HG03025 (cell line): ENCODE data around the gene C11orf71.

Source experiments
- ATAC-seq: cut with Tn5 transposase; IDR thresholded peaks from one replicate; pipeline ENCODE4 v1.9.1; 2021; ENCODE audit warnings: mild to moderate bottlenecking, moderate library complexity; ENCODE audit not compliant: unreplicated experiment, low FRiP score

The C11orf71 gene, protein sequence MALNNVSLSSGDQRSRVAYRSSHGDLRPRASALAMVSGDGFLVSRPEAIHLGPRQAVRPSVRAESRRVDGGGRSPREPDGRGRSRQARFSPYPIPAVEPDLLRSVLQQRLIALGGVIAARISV

DNA sequence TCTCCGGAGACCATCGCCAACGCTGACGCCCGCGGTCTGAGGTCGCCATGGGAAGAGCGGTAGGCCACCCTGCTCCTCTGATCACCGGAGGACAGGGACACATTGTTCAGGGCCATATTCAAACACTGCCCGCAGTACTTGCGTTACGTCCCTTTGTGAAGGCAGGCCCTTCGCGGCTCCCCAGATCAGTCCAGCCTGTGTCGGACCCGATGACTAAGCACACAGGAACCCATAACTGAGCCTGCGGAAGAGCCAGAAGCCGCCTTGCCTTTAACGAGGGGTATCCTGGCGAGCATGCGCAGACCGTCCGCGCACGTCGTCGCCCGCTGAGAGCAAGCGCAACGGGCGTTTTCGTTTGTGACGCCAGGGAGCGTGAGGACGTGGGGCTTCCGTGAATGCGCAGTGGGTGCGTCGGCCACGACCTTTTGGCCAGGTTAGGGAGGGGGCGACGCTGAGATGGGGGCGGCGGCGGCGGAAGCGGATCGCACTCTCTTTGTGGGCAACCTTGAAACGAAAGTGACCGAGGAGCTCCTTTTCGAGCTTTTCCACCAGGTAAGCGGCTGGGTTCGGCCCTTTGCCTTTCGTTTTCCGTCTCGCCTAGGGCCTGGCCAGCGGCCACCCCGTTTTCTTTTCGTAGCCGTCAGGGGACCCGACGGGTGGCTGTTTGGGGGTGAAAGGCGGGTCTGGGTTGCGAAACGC is at the start of gene C11orf71, which contains the start of gene RBM7:
Gene C11orf71 (minus strand): TSS at position 296 of the 699 bp plus-strand sequence. CDS start 180 bp downstream, at position 116.
Gene RBM7 (plus strand): TSS at position 451 of the 699 bp plus-strand sequence. CDS start 6 bp downstream, at position 457.
- ATAC-seq, result peak; percentile 96

- ATAC-seq, result no peak
These were observed 49.5 kb upstream of the C11orf71 start for GRCh38 chr11:114449845-114450244.

- ATAC-seq, result no peak
These were observed 48.6 kb upstream of the C11orf71 start for GRCh38 chr11:114448749-114449482.

- no peak for ATAC-seq
These were observed 47.6 kb upstream of the C11orf71 start for GRCh38 chr11:114447892-114448291.

DNA sequence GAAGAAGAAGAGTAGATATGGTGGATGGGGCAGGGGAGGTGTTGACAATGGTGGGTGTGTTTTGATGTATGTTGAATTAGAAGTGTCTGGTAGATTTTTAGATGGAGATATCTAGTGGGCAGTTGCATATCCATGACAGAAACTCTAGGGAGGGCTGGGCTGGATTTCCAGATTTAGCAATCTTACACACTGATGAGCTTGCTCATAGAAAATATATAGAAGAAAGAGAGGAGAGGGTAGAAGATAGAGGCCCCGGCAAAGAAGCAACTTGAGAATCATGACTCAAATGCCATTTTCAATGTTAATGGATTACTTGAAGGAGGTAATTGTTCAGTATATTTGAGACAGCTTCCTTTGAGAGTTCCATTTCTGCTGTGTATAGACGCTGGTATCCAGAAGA is 47.1 kb upstream of the C11orf71 start:
- ATAC-seq, result no peak

GRCh38 chr11:114442536-114442935 is 42.2 kb upstream of the C11orf71 start:
- ATAC-seq, result no peak

- ATAC-seq, result no peak
These were observed 41.6 kb upstream of the C11orf71 start for GRCh38 chr11:114441921-114442320.

- ATAC-seq, result no peak
These were observed 40.9 kb upstream of the C11orf71 start for GRCh38 chr11:114440971-114441763.

DNA sequence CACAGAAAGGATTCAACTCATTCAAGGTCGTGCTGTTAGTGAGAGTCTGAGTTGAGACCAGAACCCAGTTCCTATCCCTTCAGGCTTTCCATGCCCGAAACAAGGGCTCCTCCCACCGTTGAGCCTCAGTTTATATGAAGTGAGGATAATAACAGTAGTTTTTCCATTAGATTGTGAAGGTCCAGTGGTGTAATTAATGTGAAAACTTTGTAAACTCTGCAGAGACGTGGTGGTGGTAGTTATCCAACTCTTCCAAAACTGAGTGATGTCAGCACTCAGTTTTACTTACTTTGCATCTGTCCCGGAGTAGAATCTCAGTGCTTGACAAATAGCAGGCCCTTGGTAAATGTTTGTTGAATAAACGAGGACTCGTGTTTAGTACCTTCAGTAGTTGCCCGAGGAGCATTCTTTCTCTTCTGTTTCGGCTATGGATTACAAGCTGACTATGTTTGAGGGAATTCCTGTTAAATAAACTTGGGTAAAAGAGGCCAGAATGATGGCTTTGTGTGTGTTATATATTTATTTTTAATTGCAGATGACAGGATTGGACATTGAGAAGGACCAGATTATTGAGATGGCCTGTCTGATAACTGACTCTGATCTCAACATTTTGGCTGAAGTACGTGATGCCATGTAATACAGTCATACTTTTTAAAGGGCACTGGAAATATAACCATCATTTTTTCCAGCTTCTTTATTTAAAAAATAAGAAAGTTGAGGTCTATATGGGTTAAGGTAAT is 40.0 kb upstream of the C11orf71 start:
- ATAC-seq, result no peak

- ATAC-seq, result peak; percentile 99
These were observed 39.2 kb upstream of the C11orf71 start, which contains the start of gene REXO2 for GRCh38 chr11:114439229-114440120. TSS of gene REXO2 (plus strand) at chr11:114439467. CDS start at chr11:114439529, 62 bp downstream.

DNA sequence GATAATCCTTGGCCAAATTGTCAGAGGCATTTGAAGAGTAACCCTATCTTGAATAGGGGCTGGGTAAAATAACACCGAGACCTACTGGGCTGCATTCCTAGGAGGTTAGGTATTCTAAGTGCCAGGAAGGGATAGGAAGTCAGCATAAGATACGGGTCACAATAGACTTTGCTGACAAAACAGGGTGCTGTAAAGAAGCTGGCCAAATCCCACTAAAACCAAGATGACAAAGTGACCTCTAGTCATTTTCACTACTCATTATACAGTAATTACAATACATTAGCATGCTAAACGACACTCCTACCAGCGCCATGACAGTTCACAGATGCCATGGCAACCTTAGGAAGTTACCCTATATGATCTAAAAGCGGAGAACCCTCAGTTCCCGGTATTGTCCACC is 38.0 kb upstream of the C11orf71 start:
- ATAC-seq, result no peak

- ATAC-seq, result no peak
These were observed 33.1 kb upstream of the C11orf71 start for GRCh38 chr11:114433376-114433775.

GRCh38 chr11:114432893-114433292 is 32.6 kb upstream of the C11orf71 start:
- no peak for ATAC-seq

DNA sequence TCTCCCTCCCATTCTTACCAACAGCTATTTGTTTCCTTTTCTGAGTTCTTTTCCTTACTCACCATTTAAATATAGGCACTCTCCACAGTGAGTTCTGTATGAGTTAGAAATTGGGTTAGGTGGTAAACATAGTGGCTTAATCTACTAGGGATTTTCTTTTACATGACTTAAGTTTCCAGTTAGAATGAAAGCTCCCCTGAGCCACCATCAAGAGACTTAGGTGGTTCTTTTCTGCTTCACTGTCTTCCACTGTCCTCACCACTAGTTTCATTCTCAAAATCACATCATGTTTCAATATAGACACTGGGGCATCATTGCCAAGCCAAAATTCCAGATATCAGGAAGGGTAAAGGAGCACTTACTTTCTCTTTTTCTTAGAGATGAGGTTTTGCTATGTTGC is 30.0 kb upstream of the C11orf71 start:
- ATAC-seq, result no peak

- no peak for ATAC-seq
These were observed 26.0 kb upstream of the C11orf71 start for GRCh38 chr11:114426280-114426679.

DNA sequence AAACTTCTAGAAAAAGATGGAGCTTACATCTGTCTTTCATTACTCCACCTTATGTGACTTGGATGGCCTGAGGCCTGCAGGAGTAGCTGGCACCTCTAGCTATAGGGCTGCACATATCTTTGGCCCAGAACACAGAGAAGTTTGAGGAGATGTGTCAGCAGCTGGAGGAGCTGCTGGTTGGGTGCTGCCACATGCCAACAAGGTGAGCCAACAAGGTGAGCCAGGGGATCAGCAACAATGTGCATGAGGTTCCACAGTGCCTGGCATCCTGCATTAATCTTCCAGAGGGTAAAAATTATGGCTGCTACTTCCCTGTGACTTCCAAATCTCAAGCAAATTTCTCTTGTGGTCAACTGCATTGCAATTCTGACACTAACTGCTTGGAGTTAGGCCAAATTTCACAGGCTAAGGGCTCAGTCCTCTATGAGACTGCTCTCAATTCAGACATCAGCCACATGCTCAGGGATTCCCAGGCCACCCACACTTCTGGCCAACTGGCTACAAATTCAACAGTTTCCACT is 16.2 kb upstream of the C11orf71 start:
- no peak for ATAC-seq

DNA sequence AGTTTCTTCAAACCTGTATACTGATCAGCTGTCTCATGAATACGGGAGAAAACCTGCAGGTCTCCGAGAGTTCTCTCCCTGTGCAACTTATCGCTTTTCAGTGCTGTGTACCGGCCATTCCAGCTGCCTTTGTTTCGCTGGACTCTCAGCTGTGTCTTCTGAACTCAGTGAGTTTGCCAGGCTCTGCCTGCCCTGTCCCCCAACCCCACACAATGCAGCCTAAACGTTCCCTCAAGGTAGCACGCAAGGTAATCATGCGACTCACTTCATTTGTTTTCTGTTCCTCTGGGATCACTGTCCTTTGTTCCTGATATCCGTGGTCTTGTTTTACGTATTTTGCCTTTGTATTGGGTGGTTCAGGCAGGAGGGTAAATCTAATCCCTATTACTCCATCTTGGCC is 13.6 kb upstream of the C11orf71 start:
- ATAC-seq, result no peak

DNA sequence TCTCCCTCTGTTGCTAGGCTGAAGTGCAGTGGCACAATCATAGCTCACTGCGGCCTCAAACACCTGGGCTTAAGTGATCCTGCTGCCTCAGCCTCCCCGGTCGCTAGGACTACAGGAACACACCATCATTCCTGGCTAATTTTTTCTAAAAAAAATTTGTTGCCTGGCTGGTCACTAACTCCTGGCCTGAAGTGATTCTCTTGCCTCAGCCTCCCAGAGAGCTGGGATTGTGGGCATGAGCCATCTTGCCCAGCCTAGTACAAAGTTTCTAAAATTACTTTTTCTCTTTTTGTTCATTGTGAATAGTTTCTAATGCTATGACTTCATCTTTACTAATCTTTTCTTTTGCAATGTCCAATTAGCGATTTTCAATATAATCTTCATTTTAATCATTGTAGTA is 12.6 kb upstream of the C11orf71 start:
- ATAC-seq, result no peak

- no peak for ATAC-seq
These were observed 1.0 kb upstream of the C11orf71 start for GRCh38 chr11:114401311-114401710.
